GM23248 (cell line): ENCODE data around the gene CHM. TPM values are rescaled to one million over a fixed set of nuclear protein-coding genes. Genes with fewer than 3 reads are reported as not detected.
A peak's percentile ranks its signal among the peaks of the same experiment; 100 is the strongest.

Experiments
- DNase-seq: peaks from one replicate; pipeline ENCODE4 v3.0.0-alpha.2; 2015
- H2AFZ ChIP-seq: fragments of 200-600 bp; sonication (generic); 2 replicates; pipeline ENCODE4 v1.6.1; 2016; ENCODE audit warnings: antibody characterized with exemption
- H3F3A ChIP-seq: fragments of 200-600 bp; sonication (generic); 2 replicates; pipeline ENCODE4 v1.6.1; 2016; ENCODE audit warnings: mild to moderate bottlenecking, antibody characterized with exemption, mixed run types; ENCODE audit not compliant: insufficient read depth
- H3K27ac ChIP-seq: fragments of 200-600 bp; sonication (generic); 2 replicates; pipeline ENCODE4 v1.5.1; 2016; ENCODE audit warnings: mild to moderate bottlenecking
- H3K27me3 ChIP-seq: fragments of 200-600 bp; sonication (generic); replicated peaks from 2 replicates; pipeline ENCODE4 v1.6.1; 2016; ENCODE audit warnings: mild to moderate bottlenecking; ENCODE audit not compliant: insufficient read depth
- H3K36me3 ChIP-seq: fragments of 200-600 bp; sonication (generic); 2 replicates; pipeline ENCODE4 v1.6.1; 2016; ENCODE audit warnings: low read depth, mild to moderate bottlenecking
- H3K4me1 ChIP-seq: fragments of 200-600 bp; sonication (generic); 2 replicates; pipeline ENCODE4 v1.6.1; 2016; ENCODE audit warnings: mild to moderate bottlenecking; ENCODE audit not compliant: insufficient read depth
- H3K4me2 ChIP-seq: fragments of 200-600 bp; sonication (generic); one replicate; pipeline ENCODE4 v1.6.1; 2016; ENCODE audit warnings: mild to moderate bottlenecking; ENCODE audit not compliant: unreplicated experiment
- H3K4me3 ChIP-seq: fragments of 200-600 bp; sonication (generic); 2 replicates; pipeline ENCODE4 v1.5.1; 2016; ENCODE audit warnings: mild to moderate bottlenecking
- H3K79me2 ChIP-seq: fragments of 200-600 bp; sonication (generic); 2 replicates; pipeline ENCODE4 v1.6.1; 2016; ENCODE audit warnings: mild to moderate bottlenecking; ENCODE audit not compliant: insufficient read depth
- H3K9ac ChIP-seq: fragments of 200-600 bp; sonication (generic); 2 replicates; pipeline ENCODE4 v1.6.1; 2016; ENCODE audit warnings: mild to moderate bottlenecking
- H3K9me2 ChIP-seq: fragments of 200-600 bp; sonication (generic); 2 replicates; pipeline ENCODE4 v1.6.1; 2016; ENCODE audit warnings: mixed run types, mild to moderate bottlenecking, moderate library complexity; ENCODE audit not compliant: insufficient read depth
- H3K9me3 ChIP-seq: fragments of 200-600 bp; sonication (generic); one replicate; pipeline ENCODE4 v1.6.1; 2017; ENCODE audit warnings: low read depth
- H4K20me1 ChIP-seq: fragments of 200-600 bp; sonication (generic); 2 replicates; pipeline ENCODE4 v1.6.0; 2016; ENCODE audit not compliant: insufficient read depth
- EZH2 ChIP-seq: fragments of 200-600 bp; sonication (generic); IDR thresholded peaks from 2 replicates; pipeline ENCODE4 v1.6.1; 2018; ENCODE audit warnings: antibody characterized with exemption, mild to moderate bottlenecking; ENCODE audit not compliant: insufficient read depth, poor library complexity, severe bottlenecking
- EZH2phosphoT487 ChIP-seq: fragments of 200-600 bp; sonication (generic); IDR thresholded peaks from 2 replicates; pipeline ENCODE4 v1.6.1; 2018; ENCODE audit warnings: antibody characterized with exemption, moderate library complexity, mild to moderate bottlenecking, low read depth; ENCODE audit not compliant: insufficient read depth
- WGBS, 2 experiments: methylation state at CpG; one replicate each; pipeline ENCODE4 v1.1.6; 2015 to 2017; ENCODE audit warnings: low lambda C conversion rate in 2 of 2, low coverage in 1 of 2; ENCODE audit errors: missing lambda C conversion rate in 2 of 2; 5-methylcytosine and 5-hydroxymethylcytosine counted together
- in situ Hi-C: fragments of 300-500 bp; cut with MboI; formaldehyde crosslinking; loops from 2 replicates; pipeline ENCODE4 v1.15.0; 2020
- polyA plus RNA-seq: library from polyadenylated mRNA; unstranded; fragments of >200 nt; fragmentation: Nextera tagmentation; extraction: Ambion mirVana; gene quantifications from 2 replicates; pipeline ENCODE4 v1.2.1, GENCODE V29; 2016
- total RNA-seq: library from RNA; depleted of rRNA; stranded (reverse); fragments of >200 nt; shearing (Covaris generic); gene quantifications from 2 replicates; pipeline ENCODE4 v1.2.3, GENCODE V29; 2014; rRNA removed

Gene CHM, protein sequence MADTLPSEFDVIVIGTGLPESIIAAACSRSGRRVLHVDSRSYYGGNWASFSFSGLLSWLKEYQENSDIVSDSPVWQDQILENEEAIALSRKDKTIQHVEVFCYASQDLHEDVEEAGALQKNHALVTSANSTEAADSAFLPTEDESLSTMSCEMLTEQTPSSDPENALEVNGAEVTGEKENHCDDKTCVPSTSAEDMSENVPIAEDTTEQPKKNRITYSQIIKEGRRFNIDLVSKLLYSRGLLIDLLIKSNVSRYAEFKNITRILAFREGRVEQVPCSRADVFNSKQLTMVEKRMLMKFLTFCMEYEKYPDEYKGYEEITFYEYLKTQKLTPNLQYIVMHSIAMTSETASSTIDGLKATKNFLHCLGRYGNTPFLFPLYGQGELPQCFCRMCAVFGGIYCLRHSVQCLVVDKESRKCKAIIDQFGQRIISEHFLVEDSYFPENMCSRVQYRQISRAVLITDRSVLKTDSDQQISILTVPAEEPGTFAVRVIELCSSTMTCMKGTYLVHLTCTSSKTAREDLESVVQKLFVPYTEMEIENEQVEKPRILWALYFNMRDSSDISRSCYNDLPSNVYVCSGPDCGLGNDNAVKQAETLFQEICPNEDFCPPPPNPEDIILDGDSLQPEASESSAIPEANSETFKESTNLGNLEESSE
- total RNA-seq: 19.8 and 22.5 TPM in 2 replicates
- polyA plus RNA-seq: 13.4 and 15.2 TPM in 2 replicates

DNA sequence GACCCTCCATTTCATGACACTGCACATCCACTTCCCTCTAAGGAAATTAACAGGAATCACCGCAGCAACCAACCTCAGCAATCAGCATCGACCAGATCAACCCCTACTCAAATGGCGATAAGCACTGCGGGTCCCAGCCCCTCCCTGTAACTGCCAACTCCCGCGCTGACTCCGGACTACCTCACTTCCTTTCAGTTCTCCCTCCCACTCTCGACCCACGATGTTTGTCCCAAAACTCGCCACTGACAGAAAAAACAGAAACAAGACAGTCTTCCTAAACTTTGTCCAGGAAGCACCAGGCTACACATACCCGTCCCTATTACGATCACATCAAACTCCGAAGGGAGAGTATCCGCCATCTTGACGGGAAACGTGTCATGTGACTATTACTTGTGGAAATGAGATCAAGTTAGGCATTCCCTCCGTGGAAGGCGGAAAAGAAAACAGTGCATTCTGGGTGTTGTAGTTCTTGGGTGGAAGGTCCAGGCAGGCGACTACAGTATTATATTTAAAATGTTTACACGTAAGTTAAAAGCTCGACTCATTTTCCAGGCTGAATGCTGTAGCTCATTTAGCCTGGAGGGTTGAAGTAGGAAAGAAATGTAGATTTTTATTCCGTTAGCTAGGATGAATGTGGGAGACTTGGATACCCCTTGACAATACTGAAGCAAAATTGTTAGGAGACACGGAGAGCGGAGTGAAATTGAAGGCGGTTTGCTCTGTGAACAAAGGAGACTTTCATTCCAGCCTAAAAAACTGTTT lies at the start of gene CHM:
Gene CHM, minus strand, starts transcription at position 385 of the 762 bp plus-strand sequence. Its CDS starts 26 bp downstream, at position 359.
- Histone ChIP-seq H3K4me2 (peak within 1 kb of the TSS; percentile 90), H3K9me2 (no peaks in the 10 kb centered on the region), H4K20me1 (no peaks in the 10 kb centered on the region), H3K79me2 (peaks cover 46% of the 10 kb centered on the region), H3K4me1 (peaks cover 12% of the 10 kb centered on the region; the same call in 1 of the 2 replicates), H3K4me3 (peak within 1 kb of the TSS; percentile 98), H3K9ac (peak within 1 kb of the TSS; percentile 98), H3K27ac (peak within 1 kb of the TSS; percentile 99), H3K9me3 (no peaks in the 10 kb centered on the region), H3K27me3 (no peaks in the 10 kb centered on the region), H3F3A (peaks cover 6% of the 10 kb centered on the region; the same call in 1 of the 2 replicates), H3K36me3 (no peaks in the 10 kb centered on the region), H2AFZ (peak within 1 kb of the TSS; percentile 99)
- TF ChIP-seq EZH2 (no peak), EZH2phosphoT487 (no peak)
- DNase-seq: peak; percentile 87
- 0 to 2% methylated on average over 24 to 25 of the region's 25 CpGs for WGBS, 2 experiments
- in situ Hi-C loops: no loop called here

DNA sequence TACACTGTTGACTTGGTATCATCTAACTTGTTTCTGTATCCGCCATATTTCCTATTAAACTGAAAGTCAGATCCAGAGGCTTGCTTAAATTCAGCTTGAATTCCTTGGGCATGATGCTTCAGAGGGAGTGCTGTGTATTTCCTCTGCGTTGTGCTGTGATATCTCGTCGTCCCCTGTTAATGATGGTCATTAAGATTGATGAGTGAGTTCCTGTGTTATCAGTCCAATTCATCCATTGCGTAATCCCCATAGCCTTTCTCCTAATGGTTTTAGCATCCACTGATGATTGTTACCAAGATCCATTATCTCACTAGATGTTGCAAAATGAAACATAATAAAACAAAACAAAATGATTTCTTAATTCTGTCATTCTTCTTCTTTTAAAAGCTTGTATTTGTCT lies 31.3 kb upstream of the CHM start:
- H3K79me2 ChIP-seq: no peaks in the 10 kb centered on the region
- H3K4me2 ChIP-seq: no peak overlapping the region
- DNase-seq: no peak
- H3K27me3 ChIP-seq: no peaks in the 10 kb centered on the region
- no peaks in the 10 kb centered on the region for H3K9me2 ChIP-seq
- in situ Hi-C loops: no loop called here
- no peaks in the 10 kb centered on the region for H4K20me1 ChIP-seq
- H3K4me1 ChIP-seq: no peaks in the 10 kb centered on the region
- no peaks in the 10 kb centered on the region for H3K9me3 ChIP-seq
- H2AFZ ChIP-seq: no peak overlapping the region
- H3K27ac ChIP-seq: no peak overlapping the region
- TF ChIP-seq EZH2: no peak
- 39 to 41% methylated on average over 5 of the region's 5 CpGs for WGBS, 2 experiments
- no peaks in the 10 kb centered on the region for H3F3A ChIP-seq
- H3K4me3 ChIP-seq: no peak overlapping the region
- no peaks in the 10 kb centered on the region for H3K36me3 ChIP-seq
- no peak overlapping the region for H3K9ac ChIP-seq

DNA sequence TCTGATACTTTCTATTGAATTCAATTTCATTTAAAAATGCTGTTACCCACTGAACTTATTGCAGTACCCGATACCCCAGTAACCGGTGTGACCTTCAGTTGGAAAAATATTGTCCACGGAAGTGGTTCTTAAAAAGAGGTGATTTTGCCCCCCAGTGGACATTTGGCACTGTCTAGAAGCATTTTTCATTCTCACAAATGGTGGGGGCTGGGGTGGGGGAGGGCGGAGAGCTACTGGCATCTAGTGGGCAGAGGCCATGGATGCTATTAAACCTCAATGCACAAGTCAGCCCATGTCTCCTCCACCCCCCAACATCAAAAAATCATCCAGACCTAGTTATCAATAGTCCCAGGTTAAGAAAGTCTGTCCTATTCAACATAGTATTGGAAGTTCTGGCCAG lies 19.6 kb upstream of the CHM start:
- no peaks in the 10 kb centered on the region for H3F3A ChIP-seq
- no peaks in the 10 kb centered on the region for H4K20me1 ChIP-seq
- WGBS, 2 experiments: 66 to 69% methylated on average over 3 to 4 of the region's 4 CpGs
- H2AFZ ChIP-seq: no peak overlapping the region
- H3K9me2 ChIP-seq: no peaks in the 10 kb centered on the region
- DNase-seq: no peak
- no peaks in the 10 kb centered on the region for H3K36me3 ChIP-seq
- no peaks in the 10 kb centered on the region for H3K27me3 ChIP-seq
- H3K79me2 ChIP-seq: no peaks in the 10 kb centered on the region
- no peak overlapping the region for H3K9ac ChIP-seq
- H3K4me1 ChIP-seq: no peaks in the 10 kb centered on the region
- TF ChIP-seq EZH2 (no peak), EZH2phosphoT487 (no peak)
- H3K4me2 ChIP-seq: no peak overlapping the region
- no peak overlapping the region for H3K4me3 ChIP-seq
- in situ Hi-C loops: no loop called here
- H3K27ac ChIP-seq: no peak overlapping the region
- H3K9me3 ChIP-seq: no peaks in the 10 kb centered on the region

- Histone ChIP-seq H3F3A (no peaks in the 10 kb centered on the region), H3K27ac (no peak overlapping the region), H3K36me3 (no peaks in the 10 kb centered on the region), H3K9ac (no peak overlapping the region), H3K4me2 (no peak overlapping the region), H4K20me1 (no peaks in the 10 kb centered on the region), H3K79me2 (no peaks in the 10 kb centered on the region), H2AFZ (no peak overlapping the region), H3K27me3 (no peaks in the 10 kb centered on the region), H3K4me1 (no peaks in the 10 kb centered on the region), H3K9me3 (no peaks in the 10 kb centered on the region), H3K4me3 (no peak overlapping the region), H3K9me2 (no peaks in the 10 kb centered on the region)
- WGBS, 2 experiments: 36 to 41% methylated on average over 3 of the region's 3 CpGs
- no peak for DNase-seq
- TF ChIP-seq EZH2phosphoT487 (no peak), EZH2 (no peak)
- in situ Hi-C loops: no loop called here
Observed at GRCh38 chrX:86061407-86061806, 14.0 kb upstream of the CHM start.
